Stimulated activated CD8-positive, alpha-beta memory T cell treated with anti-CD3 and anti-CD28 coated beads, Interleukin-15, amount 100 ng/mL, for 48 hours (primary cell): ENCODE measurements around the gene CHAF1B.
"Not testable (repeated sequence)": the region's sequence is repeated elsewhere in the genome, so short reads cannot be mapped to it uniquely, and the experiment has no call there.

ENCODE experiments used
- DNase-seq, 2 donors: peaks; one replicate each; pipeline ENCODE4 v3.0.0-alpha.2; 2020; ENCODE audit warnings: low read depth in 2 of 2

CHAF1B gene

DNA sequence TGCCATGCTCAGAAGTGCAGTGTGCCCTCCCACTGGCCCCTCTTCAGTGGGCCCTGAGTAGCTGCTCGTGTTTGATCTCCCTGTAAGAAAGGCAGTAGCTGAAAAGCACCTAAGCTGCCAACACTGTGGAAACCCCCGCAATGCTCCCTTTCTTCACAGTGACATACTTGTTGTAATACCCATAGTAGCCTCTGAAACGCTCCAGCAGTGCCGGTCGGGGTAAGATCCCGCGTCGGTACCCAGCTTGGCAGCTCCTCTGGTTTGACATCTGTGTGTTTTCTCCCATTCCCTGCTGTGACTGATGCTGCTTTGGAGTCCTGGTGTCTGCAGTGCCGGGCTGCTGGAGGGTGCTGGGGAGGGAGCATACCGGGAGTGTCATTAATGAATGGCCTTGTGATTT is 3.6 kb downstream of the CHAF1B start:
- no peak for DNase-seq

DNA sequence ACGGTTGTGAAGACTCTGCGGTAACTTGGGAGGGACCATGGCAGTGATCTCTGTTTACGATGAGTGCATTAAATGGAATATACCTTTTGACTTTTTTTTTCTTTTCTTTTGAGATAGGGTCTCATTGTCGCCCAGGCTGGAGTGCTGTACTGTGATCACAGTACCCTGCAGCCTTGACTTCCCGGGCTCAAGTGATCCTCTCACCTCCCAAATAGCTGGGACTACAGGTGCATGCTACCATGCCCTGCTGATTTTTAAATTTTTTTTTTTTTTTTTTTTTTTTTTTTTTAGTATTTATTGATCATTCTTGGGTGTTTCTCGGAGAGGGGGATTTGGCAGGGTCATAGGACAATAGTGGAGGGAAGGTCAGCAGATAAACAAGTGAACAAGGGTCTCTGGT is 6.5 kb downstream of the CHAF1B start:
- DNase-seq: not testable (repeated sequence)

DNA sequence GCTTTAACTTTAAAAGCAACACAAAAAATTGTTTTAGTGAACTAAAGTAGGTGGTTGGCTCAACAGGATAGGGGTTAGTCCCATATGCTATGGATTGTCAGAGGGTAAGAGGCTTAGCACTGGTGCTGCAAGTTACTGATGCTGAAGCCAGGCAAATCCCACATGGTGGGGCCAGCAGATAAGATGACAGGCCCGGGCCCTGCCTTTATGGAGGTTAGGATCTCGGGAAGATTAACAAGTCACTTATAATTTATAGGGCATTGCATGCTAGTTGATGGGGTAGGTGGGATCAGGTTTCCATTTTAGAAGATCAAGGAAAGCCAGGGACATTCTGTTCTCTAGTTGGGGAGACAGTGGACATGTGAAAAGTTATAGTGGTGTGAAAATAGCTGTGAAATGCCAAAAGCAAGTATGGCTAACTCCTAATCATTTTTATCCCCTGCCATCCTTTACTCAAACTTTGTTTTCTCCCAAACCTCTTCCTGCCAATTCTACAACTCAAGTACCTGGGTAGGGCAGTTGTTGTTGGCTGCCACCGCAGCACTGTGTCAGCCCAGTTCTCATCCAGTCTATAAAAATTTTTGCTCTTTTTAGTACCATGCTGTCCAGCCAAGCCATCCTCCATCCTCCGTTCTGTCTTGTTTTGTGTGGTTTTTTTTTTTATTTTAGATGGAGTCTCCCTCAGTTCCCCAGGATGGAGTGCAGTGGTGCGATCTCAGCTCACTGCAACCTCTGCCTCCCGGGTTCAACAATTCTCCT is 10.3 kb downstream of the CHAF1B start:
- DNase-seq: no peak

DNA sequence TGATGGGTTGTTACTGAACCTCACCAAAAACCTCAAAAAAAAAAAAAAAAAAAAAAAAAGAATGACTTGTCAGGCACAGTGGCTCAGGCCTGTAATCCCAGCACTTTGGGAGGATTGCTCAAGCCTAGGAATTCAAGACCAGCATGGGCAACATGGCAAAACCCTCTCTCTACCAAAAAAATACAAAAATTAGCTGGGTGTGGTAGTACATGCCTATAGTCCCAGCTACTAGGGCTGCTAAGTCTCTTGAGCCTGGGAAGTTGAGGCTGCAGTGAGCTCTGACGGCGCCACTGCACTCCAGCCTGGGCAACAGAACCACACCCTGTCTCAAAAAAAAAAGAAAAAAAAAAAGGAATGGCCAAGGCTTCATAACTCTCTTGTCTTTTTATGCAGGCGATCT is 11.1 kb downstream of the CHAF1B start:
- DNase-seq: no peak

DNA sequence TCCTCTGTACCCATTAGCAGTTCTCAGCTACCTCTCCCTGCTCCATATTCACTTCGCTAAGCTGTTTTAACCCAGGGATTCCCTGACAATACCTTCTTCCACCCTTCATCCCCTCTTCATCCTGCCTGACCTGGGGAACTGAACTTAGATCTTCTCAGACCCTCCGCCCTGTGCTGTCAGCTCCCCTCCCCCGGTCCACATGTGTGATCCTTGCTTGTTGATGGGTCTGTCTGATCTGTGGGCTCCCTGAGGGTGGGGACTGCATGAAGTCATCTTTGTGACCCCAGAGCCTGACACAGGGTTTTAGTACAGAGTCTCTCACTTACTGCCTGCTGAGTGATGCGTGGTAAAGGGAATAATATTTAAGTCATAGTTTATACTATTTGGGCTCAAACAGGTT is 11.8 kb downstream of the CHAF1B start:
- DNase-seq: no peak

DNA sequence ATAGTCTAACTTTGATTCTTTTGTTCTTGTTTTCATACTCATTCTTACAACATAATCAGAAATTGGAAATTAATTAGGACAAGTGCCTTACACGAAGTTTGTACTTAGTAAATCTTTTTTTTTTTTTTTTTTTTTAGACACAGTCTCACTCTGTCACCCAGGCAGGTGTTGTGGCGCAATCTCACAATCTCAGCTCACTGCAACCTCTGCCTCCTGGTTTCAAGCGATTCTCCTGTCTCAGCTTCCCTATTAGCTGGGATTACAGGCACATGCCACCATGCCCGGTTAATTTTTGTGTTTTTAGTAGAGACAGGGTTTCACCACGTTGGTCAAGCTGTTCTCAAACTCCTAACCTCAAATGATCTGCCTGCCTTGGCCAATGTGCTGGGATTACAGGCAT is 12.4 kb downstream of the CHAF1B start:
- DNase-seq: no peak

DNA sequence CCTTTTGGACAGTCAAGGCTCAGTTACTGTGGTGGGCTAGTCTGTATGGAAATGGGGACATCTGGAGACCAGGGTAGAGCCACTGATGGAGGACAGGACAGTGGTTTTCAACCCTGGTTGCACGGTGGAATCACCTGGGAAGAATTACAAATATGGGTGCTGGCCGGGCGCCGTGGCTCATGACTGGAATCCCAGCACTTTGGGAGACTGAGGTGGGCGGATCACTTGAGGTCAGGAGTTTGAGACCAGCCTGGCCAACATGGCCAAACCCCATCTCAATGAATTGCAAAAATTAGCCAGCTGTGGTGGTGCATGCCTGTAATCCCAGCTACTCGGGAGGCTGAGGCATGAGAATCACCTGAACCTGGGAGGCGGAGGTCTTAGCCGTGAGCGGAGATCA is 14.5 kb downstream of the CHAF1B start:
- not testable (repeated sequence) for DNase-seq

DNA sequence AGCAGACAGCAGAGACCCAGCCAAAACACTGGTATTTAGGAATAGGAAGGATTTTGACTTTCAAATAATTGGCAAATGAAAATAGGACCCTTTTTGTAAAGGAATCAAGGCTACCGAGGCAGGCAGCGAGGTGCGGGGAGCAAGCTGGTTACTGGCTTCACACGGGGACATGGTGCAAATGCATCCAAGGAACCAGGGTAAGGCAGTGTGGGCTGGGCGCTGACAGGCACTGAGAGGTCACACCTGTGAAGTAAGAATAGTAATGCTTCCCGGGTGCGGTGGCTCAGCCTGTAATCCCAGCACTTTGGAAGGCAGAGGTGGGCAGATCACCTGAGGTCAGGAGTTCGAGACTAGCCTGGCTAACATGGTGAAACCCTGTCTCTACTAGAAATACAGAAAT is 15.5 kb downstream of the CHAF1B start:
- DNase-seq: no peak

DNA sequence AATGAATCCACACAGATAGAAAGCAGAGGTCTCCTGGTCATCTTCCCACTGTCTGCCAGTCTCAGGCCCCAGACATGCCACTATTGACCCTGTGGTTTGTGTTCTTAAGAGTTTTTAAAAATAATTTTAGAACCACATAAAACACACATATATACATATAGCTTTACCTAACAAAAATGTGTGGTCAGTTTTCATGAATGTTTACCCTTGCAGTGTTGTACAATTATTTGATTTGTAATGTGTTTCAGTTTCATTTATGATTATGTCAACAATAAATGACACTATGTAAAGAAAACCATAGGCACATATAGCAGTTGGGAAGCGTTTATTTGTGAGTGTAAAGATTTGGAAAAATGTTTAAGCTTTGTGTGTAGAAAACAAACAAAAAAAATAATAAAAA is 17.1 kb downstream of the CHAF1B start:
- no peak for DNase-seq

DNA sequence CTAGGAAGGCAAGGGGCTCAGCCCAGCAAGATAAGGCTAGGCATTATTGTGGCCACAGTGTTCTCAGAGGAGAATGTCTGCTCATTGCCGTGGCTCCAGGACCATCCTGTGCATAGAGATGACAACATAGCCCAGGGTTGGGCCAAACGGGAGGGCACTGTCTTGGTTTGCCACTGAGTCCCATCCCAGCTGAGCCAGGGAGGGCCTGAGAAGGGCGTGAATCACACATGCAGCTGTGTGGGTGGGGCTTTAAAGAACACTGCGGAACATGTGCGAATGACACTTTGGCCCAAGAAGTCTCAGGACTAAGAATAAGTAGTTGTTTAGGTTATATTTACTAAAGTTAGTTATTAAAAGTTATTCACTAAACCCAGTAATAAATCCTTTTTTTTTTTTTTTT is 18.5 kb downstream of the CHAF1B start:
- DNase-seq: no peak

DNA sequence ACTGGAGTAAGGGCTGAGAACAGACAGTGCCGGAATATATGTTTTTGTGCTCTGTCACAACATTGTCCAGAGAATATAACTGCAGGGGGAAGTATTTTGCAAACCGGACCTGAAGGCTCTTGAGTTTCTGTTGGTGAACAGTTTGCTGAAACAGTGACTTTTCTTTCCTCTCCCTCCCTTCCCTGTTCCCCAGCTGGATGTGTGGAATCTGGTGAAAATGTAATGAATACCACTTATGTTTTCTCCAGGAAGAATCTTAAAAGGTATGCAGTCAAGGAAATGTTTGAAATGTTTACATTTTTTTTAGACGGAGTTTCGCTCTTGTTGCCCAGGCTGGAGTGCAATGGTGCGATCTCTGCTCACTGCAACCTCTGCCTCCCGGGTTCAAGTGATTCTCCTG is 23.4 kb downstream of the CHAF1B start:
- no peak for DNase-seq

DNA sequence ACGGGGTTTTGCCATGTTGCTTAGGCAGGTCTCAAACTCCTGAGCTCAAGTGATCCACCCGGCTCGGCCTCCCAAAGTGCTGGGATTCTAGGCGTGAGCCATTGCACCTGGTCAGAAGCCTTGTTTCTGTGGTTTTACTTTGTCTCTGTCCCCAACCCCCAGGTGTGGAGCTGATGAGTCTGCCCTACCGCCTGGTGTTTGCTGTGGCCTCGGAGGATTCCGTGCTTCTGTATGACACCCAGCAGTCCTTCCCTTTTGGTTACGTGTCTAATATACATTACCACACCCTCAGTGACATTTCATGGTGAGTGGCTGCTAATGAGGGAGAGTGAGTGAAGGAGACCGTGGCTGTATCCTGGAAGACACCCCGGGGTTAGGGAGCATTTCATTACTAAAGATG is 26.1 kb downstream of the CHAF1B start:
- DNase-seq: no peak

DNA sequence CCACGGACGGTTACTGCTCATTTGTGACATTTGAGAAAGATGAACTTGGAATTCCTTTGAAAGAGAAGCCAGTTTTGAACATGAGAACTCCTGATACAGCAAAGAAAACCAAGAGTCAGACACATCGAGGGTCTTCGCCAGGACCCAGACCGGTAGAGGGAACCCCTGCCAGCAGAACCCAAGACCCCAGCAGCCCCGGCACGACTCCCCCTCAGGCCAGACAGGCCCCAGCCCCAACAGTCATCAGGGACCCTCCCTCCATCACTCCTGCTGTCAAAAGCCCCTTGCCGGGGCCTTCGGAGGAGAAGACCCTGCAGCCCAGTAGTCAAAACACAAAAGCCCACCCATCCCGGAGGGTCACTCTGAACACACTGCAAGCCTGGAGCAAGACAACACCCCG is 27.7 kb downstream of the CHAF1B start:
- DNase-seq: no peak

DNA sequence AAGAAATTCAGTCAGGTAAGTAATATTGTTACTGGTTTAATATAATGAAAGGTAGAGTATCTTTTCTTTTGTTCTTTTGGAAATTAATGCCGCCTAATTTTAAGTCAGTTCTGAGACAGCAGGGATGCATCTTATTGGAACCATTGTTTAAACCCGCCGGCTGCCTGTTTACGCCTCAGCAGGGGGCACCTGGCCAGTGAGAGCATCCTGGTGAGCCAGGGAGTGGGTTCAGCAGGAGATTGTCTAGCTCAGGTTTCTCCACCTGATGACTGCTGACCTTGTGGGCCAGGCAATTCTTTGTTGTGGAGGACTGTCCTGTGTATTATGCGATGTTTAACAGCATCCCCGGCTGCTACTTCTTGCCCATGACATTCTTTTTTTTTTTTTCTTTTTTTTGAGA is 30.2 kb downstream of the CHAF1B start:
- no peak for DNase-seq

DNA sequence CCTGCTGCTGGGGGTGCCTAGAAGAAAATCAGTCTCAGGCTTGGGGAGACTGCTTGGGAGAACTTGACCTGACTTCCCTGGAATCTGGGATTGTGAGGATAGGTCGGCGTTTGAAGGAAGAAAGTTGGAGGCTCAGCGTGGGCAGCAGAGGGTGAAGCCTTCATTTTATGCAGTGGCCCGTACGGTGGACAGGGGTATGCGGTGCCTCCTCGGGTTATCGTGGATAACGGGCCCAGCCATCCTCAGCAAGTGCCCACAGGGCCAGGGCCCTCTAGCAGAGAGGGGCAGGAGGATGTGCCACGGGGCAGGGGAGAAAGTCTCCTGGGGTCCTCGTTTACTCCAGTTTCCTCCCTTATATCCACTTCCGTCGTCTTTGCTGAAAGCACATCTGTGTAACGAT is 34.0 kb downstream of the CHAF1B start:
- no peak for DNase-seq

DNA sequence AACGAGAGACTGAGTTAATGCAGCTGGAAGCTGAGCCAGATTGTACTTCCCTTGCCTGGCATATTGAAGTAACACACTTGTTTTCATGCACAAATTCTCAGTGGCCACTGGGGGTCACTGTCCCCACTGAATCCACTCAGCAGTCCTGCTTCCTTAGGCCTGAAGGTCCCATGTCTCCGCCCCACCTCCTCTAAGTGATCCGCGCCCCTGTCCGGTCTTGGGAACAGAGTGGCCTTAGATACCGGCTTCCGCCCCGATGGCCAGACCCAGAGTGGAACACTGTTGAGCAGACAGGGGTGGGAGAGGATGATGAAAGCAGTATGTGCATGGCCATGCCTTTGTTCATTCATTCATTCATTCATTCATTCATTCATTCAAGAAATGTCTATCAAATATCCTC is 34.8 kb downstream of the CHAF1B start:
- peak; percentile 15 to 26 for DNase-seq

DNA sequence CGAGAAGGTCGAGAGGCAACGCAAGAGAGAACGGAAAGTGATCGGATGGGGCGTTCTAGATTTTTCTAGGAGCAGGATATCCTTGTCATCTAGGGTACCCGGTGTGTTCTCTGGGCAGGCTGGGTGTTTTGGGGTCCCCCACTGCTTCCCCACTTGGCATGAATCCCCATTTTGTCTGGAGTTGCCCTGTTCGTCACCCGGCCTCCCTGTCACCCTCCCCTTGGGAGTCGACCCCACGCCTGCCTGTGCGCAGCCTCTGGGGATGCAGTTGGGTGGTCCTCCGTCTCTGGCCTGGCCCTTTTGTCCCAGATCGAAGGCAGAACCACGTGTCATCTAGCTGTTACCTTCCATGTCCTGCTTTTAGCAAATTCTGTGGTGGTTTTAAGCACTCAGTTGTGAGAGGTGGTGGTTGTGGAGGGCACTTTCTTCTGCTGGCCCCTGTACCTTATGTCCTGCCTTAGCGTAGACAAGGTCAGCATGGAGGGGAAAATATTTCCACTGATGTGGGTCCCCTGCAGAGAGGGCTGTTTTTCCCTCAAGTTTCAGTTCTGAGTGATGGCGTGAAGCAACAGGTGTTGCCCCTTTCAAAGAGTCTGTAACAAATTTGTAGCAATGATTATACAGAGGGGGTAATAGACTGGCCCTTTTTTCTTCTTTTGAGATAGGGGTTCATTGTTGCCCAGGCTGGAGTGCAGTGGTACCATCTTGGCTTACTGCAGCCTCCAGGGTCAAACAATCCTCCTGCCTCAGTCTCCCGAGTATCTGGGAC is 35.6 kb downstream of the CHAF1B start:
- DNase-seq: no peak

DNA sequence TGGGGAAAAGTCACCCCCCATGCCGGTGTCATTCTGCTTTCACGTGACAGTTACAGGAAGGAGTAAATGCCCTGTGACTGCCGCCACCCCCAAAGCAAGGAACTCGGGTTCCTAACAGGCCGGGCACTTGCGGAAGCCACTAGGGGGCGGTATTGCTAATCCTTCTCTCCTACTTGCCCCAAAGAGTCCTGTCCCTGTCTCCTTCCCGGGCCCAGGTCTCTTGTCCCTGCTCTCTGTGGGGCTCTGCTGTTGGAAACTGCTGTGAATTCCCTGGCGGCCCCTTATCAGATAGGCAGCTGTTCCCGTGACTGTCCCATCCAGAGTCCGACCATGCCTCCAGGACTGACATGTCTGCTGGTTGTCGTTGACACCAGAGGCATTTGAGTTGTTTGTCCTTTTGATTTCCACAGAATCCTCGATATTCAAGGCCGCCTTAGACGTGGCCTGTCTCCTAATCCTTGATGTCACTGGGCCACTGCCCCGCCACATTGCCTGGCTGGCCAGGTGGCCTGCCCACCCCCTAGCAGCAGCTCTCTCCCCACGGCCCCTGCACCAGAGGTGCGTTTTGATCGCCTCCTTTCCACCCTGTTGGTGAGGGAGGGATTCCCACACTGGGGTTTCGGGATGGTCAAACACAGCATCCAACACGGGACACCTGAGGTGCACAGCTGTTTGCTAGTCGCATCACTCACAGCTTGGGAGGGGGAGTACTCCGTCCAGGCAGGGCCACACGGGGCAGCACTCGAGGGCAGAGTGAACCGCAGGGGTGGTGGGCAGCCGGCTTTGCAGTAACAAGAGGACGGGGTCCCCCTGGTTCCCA is 37.3 kb downstream of the CHAF1B start:
- DNase-seq: peak in 1 of 2 donors; percentile 10

DNA sequence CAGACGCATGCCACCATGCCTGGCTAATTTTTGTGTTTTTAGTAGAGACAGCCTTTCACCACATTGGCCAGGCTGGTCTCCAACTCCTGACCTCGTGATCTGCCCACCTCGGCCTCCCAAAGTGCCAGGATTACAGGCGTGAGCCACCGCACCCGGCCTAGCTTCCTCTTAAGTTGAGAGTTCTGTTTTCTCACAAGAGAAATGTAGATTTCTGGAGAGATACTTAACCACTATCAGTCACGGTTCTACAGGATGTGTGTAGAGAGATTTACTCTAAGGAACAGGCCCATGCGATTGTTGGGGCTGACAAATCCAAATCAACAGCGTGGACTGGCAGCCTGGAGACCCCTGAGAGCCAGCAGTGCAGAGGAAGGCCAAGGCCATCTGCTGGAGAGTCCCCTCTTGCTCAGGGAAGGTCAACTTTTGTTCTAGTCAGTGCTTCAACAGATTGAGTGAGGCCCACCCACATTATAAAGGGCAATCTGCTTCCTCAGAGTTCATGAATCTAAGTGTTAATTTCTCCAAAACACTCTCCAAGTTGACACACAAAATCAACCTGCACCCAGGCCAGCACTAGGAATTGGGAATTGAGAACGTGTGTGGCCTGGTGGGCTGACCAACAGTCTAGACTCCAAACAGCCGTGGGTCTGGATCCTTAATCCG is 38.7 kb downstream of the CHAF1B start:
- no peak for DNase-seq

DNA sequence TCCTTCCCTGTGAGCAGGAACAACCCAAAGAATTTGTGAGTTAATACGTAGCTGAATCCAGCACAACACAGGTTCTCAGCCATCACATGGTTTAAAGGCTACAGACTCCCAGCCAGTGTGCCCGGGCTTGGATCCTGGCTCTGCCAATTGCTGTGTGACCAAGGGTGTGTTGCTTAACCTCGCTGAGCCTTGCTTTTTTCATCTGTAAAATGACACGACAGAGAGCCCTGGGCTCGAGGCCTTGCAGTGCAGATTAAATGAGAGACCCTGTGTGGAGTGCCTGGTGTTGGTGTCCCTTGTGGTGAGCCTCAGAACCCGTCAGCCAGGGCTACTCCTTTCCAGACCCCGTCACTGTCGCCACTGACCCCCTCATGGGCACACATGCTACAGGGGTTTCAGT is 39.4 kb downstream of the CHAF1B start:
- DNase-seq: no peak

DNA sequence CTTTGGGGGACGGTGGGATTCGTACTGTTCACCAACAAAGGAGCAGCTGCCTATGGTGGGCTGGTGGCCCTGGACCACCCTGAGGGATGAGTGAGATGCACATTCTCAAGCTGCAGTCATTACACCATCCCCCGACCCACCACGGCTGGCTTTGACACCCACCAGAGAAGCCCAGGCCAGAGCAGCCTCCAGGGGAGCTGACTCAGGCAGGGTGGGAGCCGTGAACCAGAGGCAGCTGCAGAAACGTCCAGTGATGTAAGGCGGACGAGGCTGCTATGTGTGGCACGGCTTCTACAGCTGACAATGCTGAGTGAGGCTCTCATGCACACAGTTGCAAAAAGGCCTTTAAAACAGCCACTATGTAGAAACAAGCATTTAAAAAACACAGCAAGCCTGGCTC is 40.1 kb downstream of the CHAF1B start:
- no peak for DNase-seq

DNA sequence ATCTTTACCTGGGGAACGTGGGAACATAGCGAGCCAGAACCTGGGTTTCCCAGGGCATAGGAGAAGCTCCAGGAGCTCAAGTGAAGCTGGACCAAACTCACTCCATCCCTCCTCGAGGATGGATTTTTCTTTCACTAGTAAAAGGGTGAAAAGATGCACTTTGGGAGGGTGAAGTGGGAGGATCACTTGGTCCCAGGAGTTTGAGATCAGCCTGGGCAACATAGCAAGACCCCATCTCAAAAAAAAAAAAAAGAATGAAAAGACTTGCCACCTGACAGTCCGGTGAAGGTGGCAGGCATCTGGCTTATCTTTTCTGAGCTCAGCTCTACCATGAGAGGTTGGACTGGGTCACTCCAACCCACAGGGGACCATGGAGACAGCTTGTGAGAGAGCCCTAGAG is 42.3 kb downstream of the CHAF1B start:
- no peak for DNase-seq
